ENCODE results near the gene AFG1L.
A peak's percentile ranks its signal among the peaks of the same experiment; 100 is the strongest.

The AFG1L gene

DNA sequence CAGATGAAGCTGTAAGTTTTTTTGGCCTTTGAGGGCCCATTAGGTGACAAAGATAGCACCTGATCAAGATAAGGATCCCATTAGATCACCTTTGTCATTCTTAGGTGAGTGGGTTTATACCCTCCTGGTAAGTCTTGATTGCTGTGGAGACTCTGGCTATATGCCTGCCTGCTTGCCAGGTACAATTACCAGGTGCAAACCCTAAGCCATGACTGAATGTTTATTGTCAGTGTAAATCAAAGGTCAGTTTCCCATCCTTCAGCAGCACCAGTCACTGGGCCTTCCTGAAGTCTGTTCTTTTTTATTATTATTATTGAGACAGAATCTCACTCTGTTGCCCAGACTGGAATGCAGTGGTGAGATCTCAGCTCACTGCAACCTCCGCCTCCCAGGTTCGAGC, 159.5 kb downstream of the AFG1L start:
- DNase-seq (ENCODE audit: low read depth): no peak

- no peak for DNase-seq (ENCODE audit: low read depth)
Observed at GRCh38 chr6:108455688-108456087, 160.8 kb downstream of the AFG1L start.

DNA sequence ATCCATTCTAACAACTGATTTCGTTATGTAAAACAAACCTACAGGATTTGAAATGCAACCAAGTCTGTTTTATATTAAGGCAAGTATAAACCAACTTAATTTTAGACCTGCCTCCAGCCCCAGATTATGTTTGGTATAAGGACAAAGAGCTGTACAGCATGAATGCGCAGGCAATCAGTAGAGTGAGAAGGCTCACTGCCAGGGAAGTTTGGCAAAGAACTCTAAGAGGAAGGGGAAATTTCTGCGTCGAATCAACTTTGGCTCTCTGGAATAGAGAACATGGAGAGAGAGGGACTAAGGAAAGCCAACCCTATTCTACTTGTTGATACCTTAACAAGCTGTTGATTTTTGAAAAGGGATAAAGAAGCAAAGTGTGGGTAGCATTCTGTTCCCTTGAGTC, 168.9 kb downstream of the AFG1L start:
- no peak for DNase-seq (ENCODE audit: low read depth)

GRCh38 chr6:108464418-108465097, 169.7 kb downstream of the AFG1L start:
- no peak for DNase-seq (ENCODE audit: low read depth)

- DNase-seq (ENCODE audit: low read depth): no peak
Observed at GRCh38 chr6:108465098-108465495, 170.2 kb downstream of the AFG1L start.

DNA sequence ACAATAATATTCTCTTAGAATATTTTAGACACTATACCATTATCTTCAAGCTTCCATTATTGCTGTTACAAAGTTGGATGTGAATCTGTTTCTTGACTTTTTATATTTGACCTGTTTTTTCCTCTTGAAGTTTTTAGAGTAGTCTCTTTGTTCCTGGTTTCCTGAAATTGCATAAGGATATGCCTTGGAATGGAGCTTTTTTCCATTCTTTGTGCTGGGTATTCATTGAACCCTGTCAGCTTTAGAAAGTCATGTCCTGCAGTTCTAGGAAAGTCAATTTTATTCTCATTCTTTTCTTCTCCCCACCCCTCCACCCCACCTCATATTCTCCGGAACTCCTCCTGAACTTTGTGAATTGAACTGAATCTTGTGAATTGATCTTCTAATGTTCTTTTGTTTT, 173.5 kb downstream of the AFG1L start:
- DNase-seq (ENCODE audit: low read depth): no peak

- no peak for DNase-seq (ENCODE audit: low read depth)
Observed at GRCh38 chr6:108469316-108469715, 174.5 kb downstream of the AFG1L start.

DNA sequence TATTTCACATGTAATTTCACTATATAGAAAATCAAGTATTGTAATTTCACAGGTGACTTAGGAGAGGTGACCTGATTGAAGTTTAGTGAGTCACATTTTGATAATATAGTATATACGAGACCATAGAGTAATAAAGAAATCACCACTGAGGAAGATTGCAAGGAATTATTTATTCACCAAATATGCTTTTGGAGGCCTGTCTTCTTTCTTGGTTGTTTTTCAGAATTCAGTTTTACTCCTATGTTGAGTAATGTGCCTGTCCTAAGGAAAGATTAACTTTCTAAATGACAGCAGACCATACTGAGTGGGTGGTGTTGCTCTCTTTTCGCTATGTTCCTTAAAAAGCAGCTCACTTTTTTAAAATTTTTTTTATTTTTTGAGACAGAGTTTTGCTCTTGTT, 178.3 kb downstream of the AFG1L start:
- no peak for DNase-seq (ENCODE audit: low read depth)

- no peak for DNase-seq (ENCODE audit: low read depth)
Observed at GRCh38 chr6:108476376-108476775, 181.5 kb downstream of the AFG1L start.

GRCh38 chr6:108476847-108477430, 182.1 kb downstream of the AFG1L start:
- DNase-seq (ENCODE audit: low read depth): no peak

DNA sequence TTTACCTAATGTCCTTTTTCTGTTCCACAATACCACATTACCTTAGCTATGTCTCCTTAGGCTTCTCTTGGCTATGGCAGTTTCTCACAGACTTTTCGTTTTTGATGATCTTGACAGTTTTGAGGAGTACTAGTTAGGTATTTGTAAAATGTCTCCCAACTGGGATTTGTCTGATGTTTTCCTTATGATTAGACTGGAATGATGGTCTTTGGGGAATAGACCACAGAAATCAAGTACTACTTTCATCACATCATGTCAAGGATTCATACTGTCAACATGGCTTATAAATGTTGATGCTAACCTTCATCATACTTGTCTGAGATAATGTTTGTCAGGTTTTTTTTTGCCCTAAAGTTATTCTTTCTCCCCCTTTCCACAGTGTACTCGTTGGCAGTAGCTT, 187.7 kb downstream of the AFG1L start:
- DNase-seq (ENCODE audit: low read depth): no peak

DNA sequence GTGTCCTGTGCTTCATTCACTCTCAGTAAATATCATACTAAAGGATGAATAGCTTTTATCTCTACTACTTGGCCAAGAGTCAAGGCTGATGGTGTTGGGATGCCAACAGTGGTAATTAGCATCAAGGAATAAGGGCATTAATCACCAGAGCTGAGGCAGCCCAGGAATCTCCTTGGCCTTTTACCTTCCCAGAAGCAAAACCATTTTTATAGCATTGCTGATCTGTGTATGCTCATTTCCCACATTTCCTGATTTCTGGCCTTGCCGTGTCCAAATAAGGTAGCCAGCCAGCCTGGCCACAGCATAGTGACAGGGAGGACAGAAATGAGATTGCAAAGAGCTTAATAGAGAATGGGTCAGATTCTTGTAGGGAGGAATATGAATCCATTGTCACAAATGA, 189.2 kb downstream of the AFG1L start:
- no peak for DNase-seq (ENCODE audit: low read depth)

DNA sequence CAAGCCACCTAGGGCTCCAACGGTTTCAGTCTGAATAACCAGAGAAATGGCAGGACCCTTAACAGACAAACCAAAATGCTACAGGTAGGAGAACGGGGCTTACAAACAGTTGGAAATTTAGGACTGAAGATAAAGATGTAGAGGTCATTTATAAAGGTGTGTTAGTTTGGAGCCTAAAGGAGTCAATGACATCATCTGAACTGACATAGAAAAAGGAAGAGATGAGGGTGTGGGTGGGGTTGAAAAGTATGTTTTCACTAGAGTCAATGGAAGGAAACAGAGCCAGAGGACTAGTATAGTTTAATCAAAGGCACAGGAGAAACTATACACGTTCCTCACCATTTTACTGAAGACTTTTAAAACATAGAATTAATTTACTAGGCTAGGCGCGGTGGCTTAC, 194.8 kb downstream of the AFG1L start:
- DNase-seq (ENCODE audit: low read depth): no peak

DNA sequence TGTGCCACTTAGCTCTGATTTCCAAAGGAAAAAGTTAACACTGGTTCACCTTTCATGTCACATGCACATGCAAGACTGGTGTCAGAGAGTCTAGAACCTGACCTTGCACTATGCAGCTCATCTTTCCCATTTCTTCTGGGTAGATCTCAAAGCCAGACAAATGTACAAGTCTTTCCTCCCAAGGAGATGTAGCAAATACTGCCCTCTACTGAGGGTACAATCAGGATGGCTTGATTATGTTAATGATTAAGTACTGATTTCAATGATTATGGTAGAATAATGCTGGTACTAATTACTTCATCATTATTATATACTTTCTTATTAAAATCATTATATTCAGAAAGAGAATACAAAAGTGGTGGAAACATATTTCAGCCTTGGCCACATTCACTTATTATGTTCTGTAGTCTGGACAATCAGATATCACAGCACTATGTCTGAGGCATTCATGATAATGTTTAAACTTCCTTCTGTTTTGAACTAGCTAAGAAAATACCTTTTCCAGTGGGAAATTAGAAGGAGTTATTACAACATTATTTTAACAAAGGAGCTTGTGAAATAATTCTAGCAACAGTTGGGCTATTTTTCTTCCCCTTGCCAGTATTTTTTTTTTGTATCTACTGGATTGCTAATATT, 197.4 kb downstream of the AFG1L start:
- peak; percentile 47 for DNase-seq (ENCODE audit: low read depth)

DNA sequence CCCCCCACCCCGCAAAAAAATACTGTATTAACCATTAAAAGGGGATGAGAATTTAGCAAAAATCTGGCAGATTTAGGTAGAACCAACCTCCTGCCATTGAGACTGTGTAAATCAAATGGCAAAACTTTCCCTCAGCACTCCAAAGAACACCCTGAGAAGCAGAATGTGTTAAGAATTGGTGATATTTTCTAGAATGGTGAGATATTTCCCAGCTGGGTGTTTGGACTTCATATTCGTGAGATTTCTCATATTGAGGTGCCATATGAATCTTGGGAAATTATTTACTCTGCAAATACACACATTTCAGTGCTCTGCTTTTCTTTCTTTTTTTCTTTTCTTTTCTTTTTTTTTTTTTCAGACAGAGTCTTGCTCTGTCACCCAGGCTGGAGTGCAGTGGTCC, 199.6 kb downstream of the AFG1L start:
- DNase-seq (ENCODE audit: low read depth): no peak

DNA sequence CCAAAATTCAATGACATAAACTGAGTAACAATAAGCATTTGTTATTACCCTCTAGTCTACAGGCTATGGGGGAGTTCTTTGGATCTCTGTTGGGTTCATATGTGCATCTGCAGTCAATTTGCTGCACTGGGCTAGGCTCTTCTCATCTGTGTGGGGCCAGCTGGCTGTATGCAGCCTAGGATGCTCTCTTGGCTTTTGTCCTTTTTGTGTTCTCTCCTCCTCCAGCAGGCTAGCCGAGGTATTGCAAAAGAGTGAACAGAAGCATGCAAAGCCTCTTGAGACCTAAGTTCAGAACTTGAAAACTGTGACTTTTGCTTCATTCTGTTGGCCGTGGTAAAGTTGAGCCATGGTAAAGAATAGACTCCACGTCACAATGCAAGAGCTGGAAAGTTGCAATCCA, 203.0 kb downstream of the AFG1L start:
- peak; percentile 54 for DNase-seq (ENCODE audit: low read depth)

DNA sequence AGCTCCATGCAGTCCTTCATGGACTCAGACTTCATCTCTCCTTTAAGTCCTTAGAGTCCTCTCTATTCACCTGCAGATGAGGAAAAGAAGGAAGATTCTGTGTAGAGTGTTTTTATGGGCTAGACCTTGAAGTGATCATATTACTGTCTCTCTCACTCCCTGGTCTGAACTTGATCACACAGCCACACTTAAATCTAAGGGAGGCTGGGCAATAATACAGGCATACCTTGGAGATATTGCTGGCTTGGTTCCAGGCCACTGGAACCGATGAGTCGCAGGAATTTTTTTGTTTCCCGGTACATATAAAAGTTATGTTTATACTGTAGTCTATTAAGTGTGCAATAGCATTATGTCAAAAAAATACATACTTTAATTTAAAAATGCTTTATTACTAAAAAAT, 206.7 kb downstream of the AFG1L start:
- DNase-seq (ENCODE audit: low read depth): no peak

DNA sequence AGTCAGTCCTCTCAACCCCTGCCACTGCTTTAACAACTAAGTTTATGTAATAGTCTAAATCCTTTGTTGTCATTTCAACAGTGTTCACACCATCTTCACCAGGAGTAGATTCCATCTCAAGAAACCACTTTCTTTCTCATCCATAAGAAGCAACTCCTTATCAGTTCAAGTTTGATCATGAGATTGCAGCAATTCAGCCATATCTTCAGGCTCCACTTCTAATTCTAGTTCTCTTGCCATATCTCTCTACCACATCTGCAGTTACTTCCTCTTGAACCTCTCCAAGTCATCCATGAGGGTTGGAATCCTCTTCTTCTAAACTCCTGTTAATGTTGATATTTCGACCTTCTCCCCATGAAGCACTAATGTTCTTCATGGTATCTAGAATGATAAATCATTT, 208.0 kb downstream of the AFG1L start:
- DNase-seq (ENCODE audit: low read depth): no peak

DNA sequence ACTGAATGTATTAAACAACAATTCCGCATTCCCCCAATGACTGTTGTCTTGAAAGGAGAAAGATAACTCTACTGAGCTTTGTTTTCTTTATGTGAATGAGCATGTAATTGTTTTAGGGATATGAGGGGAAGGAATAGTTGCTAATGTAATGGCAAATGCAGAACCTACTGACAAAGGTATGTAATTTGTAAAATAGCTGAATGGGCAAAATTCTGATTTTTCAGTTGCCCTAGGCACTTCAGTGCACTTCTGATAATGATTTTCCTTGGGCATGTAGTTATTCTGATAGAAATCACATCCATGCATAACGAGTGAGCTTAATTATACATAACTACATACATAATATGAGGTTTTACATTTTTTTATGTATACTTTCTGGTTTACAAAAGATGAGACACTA, 212.5 kb downstream of the AFG1L start:
- DNase-seq (ENCODE audit: low read depth): no peak

DNA sequence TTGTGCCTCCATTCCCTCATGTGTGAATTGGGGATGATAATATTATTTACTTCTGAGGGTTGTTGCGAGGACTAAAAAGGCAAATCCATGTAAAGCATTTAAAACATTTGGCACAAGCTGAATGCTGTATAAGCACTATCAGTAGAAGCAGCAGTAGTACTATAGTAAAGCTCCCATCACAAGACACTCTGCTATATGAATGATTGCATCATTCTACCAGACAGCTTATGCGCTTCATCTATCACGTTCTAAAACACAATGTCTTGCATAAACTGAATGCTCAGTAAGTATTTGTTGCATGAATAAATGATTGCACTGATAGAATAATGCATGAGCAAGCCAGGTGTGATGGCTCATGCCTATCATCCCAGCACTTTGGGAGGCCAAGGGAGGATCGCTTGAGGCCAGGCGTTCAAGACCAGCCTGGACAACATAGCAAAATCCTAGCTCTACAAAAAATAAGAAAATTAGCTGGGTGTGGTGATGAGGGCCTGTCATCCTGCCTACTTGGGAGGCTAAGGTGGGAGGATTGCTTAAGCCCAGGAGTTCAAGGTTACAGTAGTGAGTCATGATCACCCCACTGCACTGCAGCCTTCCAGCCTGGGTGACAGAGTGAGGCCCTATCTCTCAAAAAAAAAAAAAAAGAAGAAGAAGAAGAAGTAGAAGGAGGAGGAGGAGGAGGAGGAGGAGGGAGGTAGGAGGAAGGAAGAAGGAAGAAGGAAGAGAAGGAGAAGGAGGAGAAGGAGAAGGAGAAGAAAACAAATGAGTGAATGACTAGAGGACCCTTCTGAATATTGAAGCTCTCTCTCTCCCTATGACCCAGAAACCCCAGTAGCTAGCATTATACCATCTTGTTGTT, 215.8 kb downstream of the AFG1L start:
- DNase-seq (ENCODE audit: low read depth): no peak

- peak; percentile 20 for DNase-seq (ENCODE audit: low read depth)
Observed at GRCh38 chr6:108518714-108519576, 224.1 kb downstream of the AFG1L start.

DNA sequence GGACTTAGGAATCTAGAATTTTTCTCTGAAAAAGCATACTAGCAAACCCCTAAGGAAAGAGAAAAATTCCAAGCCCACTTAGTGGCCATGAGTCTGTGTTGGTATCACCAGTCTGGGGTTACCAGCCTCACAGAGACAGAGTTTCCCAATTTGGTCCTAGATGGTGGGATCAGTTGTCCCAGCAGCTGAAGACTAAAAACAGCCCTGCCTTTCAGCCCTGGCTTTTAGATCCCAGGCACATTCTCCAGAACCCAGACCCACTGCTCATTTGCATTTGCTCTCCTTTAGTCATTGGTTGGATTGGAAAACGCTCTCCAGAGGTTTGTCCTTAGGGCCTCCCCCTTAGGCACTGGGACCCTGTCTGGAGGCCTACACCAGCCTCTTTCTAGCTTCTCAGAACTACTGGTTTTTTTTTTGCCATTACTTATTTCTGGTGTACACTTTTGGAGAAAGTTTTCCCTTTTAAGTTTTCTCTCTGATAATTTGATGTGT, 226.8 kb downstream of the AFG1L start:
- no peak for DNase-seq (ENCODE audit: low read depth)
